Measurements from ENCODE around the gene SLC30A2. TPM values are rescaled to one million over a fixed set of nuclear protein-coding genes. Genes with fewer than 3 reads are reported as not detected.

Gene SLC30A2
- total and polyA plus RNA-seq, 2 of the 13 experiments (the other 11 are each of a cell fraction or from before 2014, with no cell fraction given), result not detected

DNA sequence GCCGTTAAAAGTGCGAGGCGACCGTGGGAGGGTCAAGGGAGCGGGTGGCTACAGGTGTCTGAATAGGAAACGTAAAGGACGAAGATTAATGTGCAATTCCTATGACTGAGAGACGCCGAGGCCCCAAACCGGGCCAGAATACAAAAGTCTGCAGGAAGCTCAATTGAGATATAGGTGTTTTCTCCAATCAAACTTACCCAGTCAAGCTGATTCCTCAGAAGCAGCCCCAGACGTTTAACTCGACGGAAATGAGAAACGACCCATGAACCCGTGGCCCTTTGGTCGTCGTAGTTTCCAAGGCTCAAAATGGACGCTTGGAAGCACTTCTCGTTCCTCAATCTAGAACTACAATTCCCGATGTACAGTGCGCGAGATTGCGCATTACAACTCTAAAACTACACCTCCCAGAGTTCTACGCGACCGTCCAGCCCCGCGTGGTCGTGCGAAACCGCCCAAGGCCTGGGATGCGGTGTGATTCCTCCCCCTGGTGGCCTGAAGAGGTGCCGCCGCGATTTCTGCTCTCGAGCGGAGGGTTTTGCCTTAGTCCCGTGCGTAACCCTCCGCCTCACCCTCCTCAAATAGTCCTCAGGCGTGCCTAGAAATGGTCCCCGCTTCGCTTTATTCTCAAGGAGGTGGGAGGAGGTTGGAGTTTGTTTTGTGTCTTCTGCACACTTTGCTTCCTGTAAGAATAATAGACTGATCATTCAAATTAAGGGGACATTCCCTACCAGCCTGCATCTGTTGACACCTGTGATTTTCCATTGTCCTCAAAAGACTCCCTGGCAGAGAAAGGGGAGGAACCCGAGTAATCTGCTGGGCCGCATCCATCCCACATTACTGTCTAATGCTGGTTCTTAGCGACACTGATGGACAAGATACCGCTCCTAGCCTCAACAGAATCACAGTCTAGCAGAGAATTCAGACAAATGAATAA, 47.8 kb downstream of the SLC30A2 start, which contains the start of gene PAFAH2 (continued):
- peak; percentile 51; the same call in 1 of the 2 replicates for TF ChIP-seq ZNF256 (CRISPR knock-in tag; conservative IDR thresholded peaks at IDR 0.05)
- TF ChIP-seq, protein P1, sequence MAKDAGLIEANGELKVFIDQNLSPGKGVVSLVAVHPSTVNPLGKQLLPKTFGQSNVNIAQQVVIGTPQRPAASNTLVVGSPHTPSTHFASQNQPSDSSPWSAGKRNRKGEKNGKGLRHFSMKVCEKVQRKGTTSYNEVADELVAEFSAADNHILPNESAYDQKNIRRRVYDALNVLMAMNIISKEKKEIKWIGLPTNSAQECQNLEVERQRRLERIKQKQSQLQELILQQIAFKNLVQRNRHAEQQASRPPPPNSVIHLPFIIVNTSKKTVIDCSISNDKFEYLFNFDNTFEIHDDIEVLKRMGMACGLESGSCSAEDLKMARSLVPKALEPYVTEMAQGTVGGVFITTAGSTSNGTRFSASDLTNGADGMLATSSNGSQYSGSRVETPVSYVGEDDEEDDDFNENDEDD (CRISPR knock-in tag; IDR thresholded peaks at IDR 0.05; ENCODE audit: borderline replicate concordance), result peak; percentile 88
- TF ChIP-seq DR1 (CRISPR knock-in tag; IDR thresholded peaks at IDR 0.05), result peak; percentile 73
- TF ChIP-seq ATM (IDR thresholded peaks at IDR 0.05; ENCODE audit: borderline replicate concordance), result no peak
- TF ChIP-seq ZBTB3 (CRISPR knock-in tag; IDR thresholded peaks at IDR 0.05; ENCODE audit: borderline replicate concordance, low read depth), result no peak
- TF ChIP-seq RAD51 (IDR thresholded peaks at IDR 0.05; ENCODE audit: borderline replicate concordance), result no peak
- peak; percentile 100 for TF ChIP-seq THAP11 (CRISPR knock-in tag; IDR thresholded peaks at IDR 0.05)
- no peak; the same call in 1 of the 2 replicates for TF ChIP-seq ZBTB21 (CRISPR knock-in tag; IDR thresholded peaks at IDR 0.05)
- no peak for TF ChIP-seq TCF12 (IDR thresholded peaks at IDR 0.05)
- no peak for TF ChIP-seq TCF12 (CRISPR knock-in tag; IDR thresholded peaks at IDR 0.05)
- peak; percentile 80 for TF ChIP-seq MED8 (CRISPR knock-in tag; IDR thresholded peaks at IDR 0.05; ENCODE audit: insufficient replicate concordance)
- no peak for TF ChIP-seq RFX3 (CRISPR knock-in tag; IDR thresholded peaks at IDR 0.05)
- no peak for TF ChIP-seq MTA3 (CRISPR knock-in tag; IDR thresholded peaks at IDR 0.05)
- TF ChIP-seq MED1 (CRISPR knock-in tag; IDR thresholded peaks at IDR 0.05), result peak; percentile 90
- 0 out of 2 replicates have a peak, but pooled peaks have one; percentile 47 for TF ChIP-seq SAFB2 (CRISPR knock-in tag; IDR thresholded peaks at IDR 0.05; ENCODE audit: borderline replicate concordance, low read depth)
- no peak for TF ChIP-seq ZNF17 (CRISPR knock-in tag; IDR thresholded peaks at IDR 0.05)
- TF ChIP-seq ZNF550 (CRISPR knock-in tag; IDR thresholded peaks at IDR 0.05; ENCODE audit: borderline replicate concordance), result no peak
- TF ChIP-seq TBL1XR1 (IDR thresholded peaks at IDR 0.05; ENCODE audit: borderline replicate concordance, low read length, partially characterized antibody), result peak; percentile 82
- peak; percentile 93 for TF ChIP-seq GATAD2A (CRISPR knock-in tag; IDR thresholded peaks at IDR 0.05)
- no peak for TF ChIP-seq ZNF20 (CRISPR knock-in tag; IDR thresholded peaks at IDR 0.05)
- TF ChIP-seq ZNF878 (CRISPR knock-in tag; IDR thresholded peaks at IDR 0.05), result no peak
- peak; percentile 82; the same call in 1 of the 2 replicates for TF ChIP-seq NFAT5 (CRISPR knock-in tag; IDR thresholded peaks at IDR 0.05)
- TF ChIP-seq SP2 (CRISPR knock-in tag; IDR thresholded peaks at IDR 0.05), result peak; percentile 60
- no peak for TF ChIP-seq CHCHD3 (CRISPR knock-in tag; IDR thresholded peaks at IDR 0.05)
- peak; percentile 55; the same call in 1 of the 2 replicates for TF ChIP-seq ETV5 (CRISPR knock-in tag; IDR thresholded peaks at IDR 0.05; ENCODE audit: borderline replicate concordance)
- peak; percentile 98 for TF ChIP-seq KDM3A (CRISPR knock-in tag; IDR thresholded peaks at IDR 0.05; ENCODE audit: low read depth)
